ACC112 (cell line): ENCODE data around the gene RAP1A.

Source experiments
- H2AFZ ChIP-seq: fragments of 200-600 bp; sonication (generic); one replicate; pipeline ENCODE4 v1.6.0; 2017; ENCODE audit warnings: antibody characterized with exemption, low read length; ENCODE audit not compliant: unreplicated experiment
- H3K27ac ChIP-seq: fragments of 200-600 bp; sonication (generic); 2 replicates; pipeline ENCODE4 v1.5.1; 2014; ENCODE audit warnings: low read depth, mild to moderate bottlenecking, antibody characterized with exemption, low read length, moderate library complexity
- H3K27me3 ChIP-seq: fragments of 200-600 bp; sonication (generic); 2 replicates; pipeline ENCODE4 v1.6.1; 2014; ENCODE audit warnings: mild to moderate bottlenecking, antibody characterized with exemption, low read length, moderate library complexity, mixed read lengths; ENCODE audit not compliant: insufficient read depth
- H3K36me3 ChIP-seq: fragments of 200-600 bp; sonication (generic); 2 replicates; pipeline ENCODE4 v1.6.1; 2016; ENCODE audit warnings: mild to moderate bottlenecking, antibody characterized with exemption, low read length, moderate library complexity, mixed read lengths; ENCODE audit not compliant: insufficient read depth
- H3K4me1 ChIP-seq: fragments of 200-600 bp; sonication (generic); one replicate; pipeline ENCODE4 v1.6.1; 2016; ENCODE audit warnings: low read length, mixed read lengths; ENCODE audit not compliant: insufficient read depth, unreplicated experiment, control insufficient read depth
- H3K4me3 ChIP-seq: fragments of 200-600 bp; sonication (generic); 2 replicates; pipeline ENCODE4 v1.5.1; 2014; ENCODE audit warnings: mild to moderate bottlenecking, low read depth, low read length
- H3K79me2 ChIP-seq: fragments of 200-600 bp; sonication (generic); one replicate; pipeline ENCODE4 v1.6.0; 2016; ENCODE audit warnings: low read length; ENCODE audit not compliant: control insufficient read depth, unreplicated experiment, insufficient read depth

RAP1A gene

DNA sequence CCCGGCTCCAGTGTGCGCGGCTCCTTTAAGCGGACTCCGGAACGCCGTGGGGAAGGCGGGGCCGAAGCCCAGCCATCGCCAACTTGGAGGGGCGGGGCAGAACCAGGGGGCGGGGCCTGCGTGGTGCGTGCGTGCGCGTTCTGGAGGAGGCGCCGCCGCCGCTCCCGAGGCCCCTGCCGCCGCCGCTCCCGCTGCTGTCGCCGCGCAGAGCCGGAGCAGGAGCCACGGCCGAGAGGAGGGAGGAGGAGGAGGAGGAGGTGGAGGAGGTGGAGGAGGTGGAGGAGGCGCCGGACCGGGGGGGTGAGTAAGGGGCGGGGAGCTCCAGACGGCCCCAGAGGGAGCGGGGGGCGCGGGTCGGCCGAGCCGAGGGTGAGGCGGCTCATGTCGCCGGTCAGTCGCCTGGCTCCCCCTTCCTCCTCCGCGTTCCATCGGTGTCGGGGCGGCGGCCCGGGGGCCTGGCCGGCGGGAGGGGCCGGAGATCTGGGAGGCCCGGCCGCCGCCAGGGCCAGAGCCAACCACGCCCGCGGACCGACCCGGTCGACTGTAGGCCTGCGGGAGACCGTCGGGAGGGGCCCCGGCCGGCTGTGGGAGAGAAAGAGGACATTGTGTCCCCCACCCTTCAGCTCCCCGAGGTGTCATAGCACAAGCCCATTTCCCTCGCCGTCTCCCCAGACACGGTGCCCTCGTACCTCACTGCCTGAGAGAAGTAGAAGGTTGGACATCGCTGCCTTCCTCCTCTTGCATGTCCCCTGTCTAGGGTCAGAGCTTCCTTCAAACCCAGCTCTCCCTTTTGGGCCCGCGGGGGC, at the start of gene RAP1A:
TSS of gene RAP1A (plus strand) at position 155 of the 806 bp plus-strand sequence. CDS start 71,572 bp downstream, outside the sequence.
- Histone ChIP-seq H3K4me3 (peak within 1 kb of the TSS; percentile 95), H3K27me3 (no peaks in the 10 kb centered on the region), H3K4me1 (peaks cover 16% of the 10 kb centered on the region), H3K27ac (peak within 1 kb of the TSS; percentile 63), H3K79me2 (peaks cover 47% of the 10 kb centered on the region), H3K36me3 (no peaks in the 10 kb centered on the region), H2AFZ (peak within 1 kb of the TSS; percentile 98)

DNA sequence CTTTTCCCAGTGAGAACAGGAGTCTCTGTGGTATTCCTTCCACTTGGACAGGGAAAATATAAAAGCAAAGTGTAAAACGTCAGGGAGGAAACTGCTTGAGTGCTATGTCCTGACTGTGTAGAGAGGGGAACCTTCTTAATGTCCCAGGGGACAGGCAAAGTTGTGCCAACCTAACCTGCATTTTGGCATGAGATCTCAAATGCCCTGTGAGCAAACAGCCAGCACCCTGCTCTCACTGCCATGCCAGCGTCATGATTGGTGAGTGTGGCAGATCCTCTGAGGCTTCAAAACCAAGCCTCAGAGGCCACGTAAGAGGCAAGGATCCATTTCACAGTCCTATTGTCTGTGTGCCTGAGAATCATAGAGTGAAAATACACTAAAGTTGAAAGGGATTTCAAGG, 49.7 kb upstream of the RAP1A start:
- Histone ChIP-seq H3K27ac (no peak overlapping the region), H2AFZ (no peak overlapping the region), H3K4me1 (peaks cover 18% of the 10 kb centered on the region), H3K79me2 (no peaks in the 10 kb centered on the region), H3K27me3 (no peaks in the 10 kb centered on the region), H3K36me3 (no peaks in the 10 kb centered on the region), H3K4me3 (no peak overlapping the region)

DNA sequence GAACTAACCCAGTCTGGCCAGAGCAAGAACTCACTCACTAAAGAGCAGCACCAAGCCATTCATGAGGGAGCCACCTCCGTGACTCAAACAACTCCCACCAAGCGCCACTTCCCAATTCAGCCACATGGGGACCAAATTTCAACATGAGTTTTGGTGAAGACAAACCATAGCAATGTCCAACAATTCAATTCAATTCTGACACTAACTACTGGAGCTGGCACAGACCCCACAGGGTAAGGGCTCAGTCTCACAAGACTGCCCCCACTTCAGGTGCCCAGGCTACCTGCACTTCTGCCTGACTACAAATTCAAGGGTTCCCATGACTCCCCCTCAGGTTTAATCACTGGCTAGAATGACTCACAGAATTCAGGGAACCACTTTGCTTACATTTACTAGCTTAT, 48.8 kb upstream of the RAP1A start:
- Histone ChIP-seq H3K36me3 (no peaks in the 10 kb centered on the region), H3K4me1 (peaks cover 13% of the 10 kb centered on the region), H3K79me2 (no peaks in the 10 kb centered on the region), H2AFZ (no peak overlapping the region), H3K27ac (no peak overlapping the region), H3K4me3 (no peak overlapping the region), H3K27me3 (no peaks in the 10 kb centered on the region)

DNA sequence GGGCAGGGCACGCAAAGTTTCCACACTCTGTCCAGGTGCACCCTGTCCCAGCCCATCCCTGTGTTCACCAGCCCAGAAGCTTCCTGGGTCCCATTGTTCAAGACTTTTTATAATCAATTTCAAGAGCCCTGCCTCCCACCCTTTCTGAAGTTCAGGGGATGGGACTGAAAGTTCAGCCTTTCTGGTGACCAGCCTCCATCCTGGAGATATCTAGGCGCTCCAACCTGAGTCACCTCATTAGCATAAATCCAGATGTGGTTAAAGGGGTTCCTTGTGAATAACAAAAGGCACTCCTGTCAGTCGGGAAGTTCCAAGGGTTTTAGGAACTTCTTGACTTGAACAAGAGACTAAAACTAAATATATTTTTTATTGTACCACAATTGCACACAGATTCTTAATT, 48.4 kb upstream of the RAP1A start:
- no peak overlapping the region for H3K27ac ChIP-seq
- no peaks in the 10 kb centered on the region for H3K36me3 ChIP-seq
- H3K4me3 ChIP-seq = no peak overlapping the region
- H2AFZ ChIP-seq = no peak overlapping the region
- H3K27me3 ChIP-seq = no peaks in the 10 kb centered on the region
- H3K79me2 ChIP-seq = no peaks in the 10 kb centered on the region
- peaks cover 13% of the 10 kb centered on the region for H3K4me1 ChIP-seq

DNA sequence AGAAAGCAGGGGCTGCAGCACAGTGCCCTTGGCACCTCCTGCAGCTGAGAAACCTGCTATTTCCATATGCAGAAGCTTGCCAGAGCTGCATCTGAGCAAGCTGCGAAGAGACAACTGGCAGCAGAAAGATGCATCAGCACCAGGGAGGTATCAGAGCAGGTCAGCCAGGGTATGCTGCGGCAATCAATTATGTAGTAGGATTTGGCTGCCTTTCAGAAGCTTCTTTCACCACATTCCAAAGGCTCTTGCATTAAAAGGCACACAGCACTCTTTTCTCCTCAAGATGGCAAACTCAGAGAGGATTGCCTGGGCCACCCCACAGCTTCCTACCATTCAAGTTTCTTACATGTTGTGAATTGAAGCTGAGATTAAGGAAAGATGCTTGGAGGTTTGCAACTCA, 47.6 kb upstream of the RAP1A start:
- H3K36me3 ChIP-seq = no peaks in the 10 kb centered on the region
- H3K27me3 ChIP-seq = no peaks in the 10 kb centered on the region
- H2AFZ ChIP-seq = no peak overlapping the region
- no peak overlapping the region for H3K4me3 ChIP-seq
- H3K79me2 ChIP-seq = no peaks in the 10 kb centered on the region
- no peak overlapping the region for H3K27ac ChIP-seq
- peaks cover 13% of the 10 kb centered on the region for H3K4me1 ChIP-seq

DNA sequence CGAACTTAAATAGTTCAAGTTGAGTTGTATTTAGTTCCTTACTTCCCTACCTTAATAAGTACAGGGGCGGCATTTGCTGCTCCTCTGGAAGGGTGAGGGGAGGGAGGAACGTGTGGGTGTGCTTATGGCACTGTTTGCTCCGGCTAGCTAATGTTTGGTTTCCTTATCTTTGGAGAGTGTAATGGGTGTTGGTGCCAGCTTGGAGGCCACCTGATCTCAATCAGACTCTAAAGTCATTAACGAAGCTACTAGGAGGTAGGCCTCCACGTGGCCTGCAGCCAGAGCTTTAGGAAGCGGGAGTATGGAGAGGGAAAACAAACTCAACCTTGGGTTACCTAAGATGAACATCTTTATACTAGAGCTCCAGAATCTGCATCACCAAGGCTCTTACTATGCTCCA, 43.0 kb upstream of the RAP1A start:
- Histone ChIP-seq H3K27me3 (no peaks in the 10 kb centered on the region), H3K79me2 (no peaks in the 10 kb centered on the region), H3K4me1 (peaks cover 7% of the 10 kb centered on the region), H2AFZ (no peak overlapping the region), H3K27ac (no peak overlapping the region), H3K36me3 (no peaks in the 10 kb centered on the region), H3K4me3 (no peak overlapping the region)

DNA sequence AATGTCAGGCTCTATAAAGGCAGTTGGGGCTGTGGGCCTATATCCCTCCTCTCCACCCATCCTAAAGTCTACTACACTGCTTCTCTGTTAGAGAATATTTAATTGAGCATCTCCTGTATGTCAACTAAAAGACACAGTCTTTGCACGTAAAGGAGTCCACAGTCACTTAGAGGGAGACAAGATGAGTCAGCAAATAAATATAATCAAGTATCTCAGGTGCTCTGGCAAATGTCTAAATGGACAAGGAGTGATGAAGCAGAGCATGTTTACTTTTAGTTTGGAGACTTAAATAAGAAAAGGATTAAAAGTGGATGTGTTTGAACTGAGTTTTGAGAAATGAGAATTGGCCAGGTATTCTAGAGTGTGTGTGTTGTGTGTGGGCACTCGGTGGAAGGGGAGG, 41.8 kb upstream of the RAP1A start:
- no peaks in the 10 kb centered on the region for H3K27me3 ChIP-seq
- no peaks in the 10 kb centered on the region for H3K4me1 ChIP-seq
- no peaks in the 10 kb centered on the region for H3K79me2 ChIP-seq
- H3K4me3 ChIP-seq = no peak overlapping the region
- no peaks in the 10 kb centered on the region for H3K36me3 ChIP-seq
- H2AFZ ChIP-seq = no peak overlapping the region
- H3K27ac ChIP-seq = no peak overlapping the region

DNA sequence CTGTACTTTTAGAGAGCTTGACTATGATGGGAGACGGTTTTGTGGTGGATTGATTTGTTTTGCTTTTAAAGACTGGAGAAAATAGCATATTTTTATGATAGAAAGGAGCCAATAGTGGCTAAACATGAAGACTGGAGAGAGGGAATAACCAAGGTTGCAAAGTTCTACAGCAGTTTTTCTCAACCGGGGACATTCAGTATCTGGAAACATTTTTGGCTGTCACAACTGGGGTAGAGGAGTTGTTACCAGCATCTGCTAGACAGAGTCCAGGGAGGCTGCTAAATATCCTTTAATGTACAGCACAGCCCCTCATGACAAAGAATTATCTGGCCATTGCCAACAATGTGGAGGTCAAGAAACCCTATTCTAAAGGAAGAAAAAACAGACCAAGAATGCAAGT, 38.4 kb upstream of the RAP1A start:
- no peak overlapping the region for H3K4me3 ChIP-seq
- H2AFZ ChIP-seq = no peak overlapping the region
- H3K36me3 ChIP-seq = no peaks in the 10 kb centered on the region
- H3K79me2 ChIP-seq = no peaks in the 10 kb centered on the region
- no peaks in the 10 kb centered on the region for H3K27me3 ChIP-seq
- no peaks in the 10 kb centered on the region for H3K4me1 ChIP-seq
- H3K27ac ChIP-seq = no peak overlapping the region

DNA sequence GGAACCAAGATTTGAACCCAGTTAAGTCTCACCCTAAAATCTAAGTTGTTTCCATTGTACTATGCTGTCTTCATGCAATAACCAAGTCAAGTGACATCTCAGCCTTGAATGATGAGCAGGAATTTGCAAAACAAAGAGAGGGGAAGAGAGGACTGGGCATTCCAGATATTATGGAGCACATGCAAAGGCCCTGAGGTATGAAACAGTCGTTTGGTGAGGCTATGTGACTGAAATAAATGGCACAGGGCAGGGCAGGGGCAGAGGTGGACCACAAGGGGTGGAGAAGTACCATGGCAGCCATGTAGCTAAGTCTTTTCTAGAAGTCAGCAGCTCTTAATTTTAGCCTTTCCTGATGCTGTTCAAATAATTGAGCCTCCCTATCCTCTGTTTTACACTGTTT, 37.6 kb upstream of the RAP1A start:
- Histone ChIP-seq H3K27me3 (no peaks in the 10 kb centered on the region), H3K27ac (no peak overlapping the region), H3K79me2 (no peaks in the 10 kb centered on the region), H3K36me3 (no peaks in the 10 kb centered on the region), H3K4me1 (no peaks in the 10 kb centered on the region), H2AFZ (no peak overlapping the region), H3K4me3 (no peak overlapping the region)

DNA sequence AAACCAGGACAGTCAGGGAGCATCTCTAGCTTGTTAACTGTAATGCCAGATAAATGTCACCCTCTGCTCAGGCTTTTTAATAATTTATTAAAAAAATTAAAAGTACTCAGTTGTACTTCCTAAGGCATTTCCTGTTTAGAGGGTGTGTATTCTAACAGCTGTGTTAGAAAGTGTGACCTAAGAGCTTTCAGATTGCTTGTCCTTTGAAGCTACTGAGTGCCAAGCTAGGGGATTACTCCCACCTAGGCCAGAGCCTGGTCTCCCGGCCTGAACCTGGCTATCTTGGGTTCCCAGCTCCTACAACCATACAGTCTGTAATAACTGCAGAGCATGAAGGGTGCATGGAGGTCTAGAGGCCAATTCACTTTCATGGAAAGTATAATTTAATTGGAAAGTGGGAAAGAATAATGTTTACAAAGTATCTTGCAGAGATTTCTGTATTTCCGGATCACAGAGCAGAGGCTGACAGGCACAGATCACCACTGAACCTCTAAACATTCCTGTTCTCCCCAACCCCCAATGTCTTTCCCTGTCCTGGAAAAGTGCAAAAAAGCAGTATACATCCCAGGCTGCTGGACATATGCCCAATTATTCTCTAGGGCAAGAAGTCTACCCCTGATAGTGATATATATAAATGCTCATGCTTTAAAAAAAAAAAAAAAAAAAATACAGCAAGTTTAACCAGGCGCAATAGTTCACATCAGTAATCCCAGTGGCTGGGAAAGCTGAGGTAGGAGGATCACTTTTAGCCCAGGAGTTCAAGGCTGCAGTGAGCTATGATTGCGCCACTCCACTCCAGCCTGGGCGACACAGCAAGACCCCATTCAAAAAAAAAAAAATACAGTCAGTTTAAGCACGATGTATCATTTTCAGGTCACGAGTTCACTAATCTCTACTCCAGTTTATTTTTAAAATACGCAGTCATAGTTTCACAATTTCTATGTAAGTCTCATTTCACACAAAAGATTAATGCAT, 36.7 kb upstream of the RAP1A start:
- H3K27me3 ChIP-seq = no peaks in the 10 kb centered on the region
- no peak overlapping the region for H3K27ac ChIP-seq
- no peak overlapping the region for H2AFZ ChIP-seq
- no peaks in the 10 kb centered on the region for H3K36me3 ChIP-seq
- H3K4me1 ChIP-seq = no peaks in the 10 kb centered on the region
- H3K79me2 ChIP-seq = no peaks in the 10 kb centered on the region
- H3K4me3 ChIP-seq = no peak overlapping the region
